DMS153 treated with DMSO at 0.1 percent for 48 hours (cell line): ENCODE measurements around the gene LRP11.
"Not testable (repeated sequence)": the region's sequence is repeated elsewhere in the genome, so short reads cannot be mapped to it uniquely, and the experiment has no call there.

ENCODE experiments used
- DNase-seq: peaks from one replicate; lab custom pipeline; 2025; ENCODE audit not compliant: unreplicated experiment; lab: John Stamatoyannopoulos, UW

LRP11 gene

DNA sequence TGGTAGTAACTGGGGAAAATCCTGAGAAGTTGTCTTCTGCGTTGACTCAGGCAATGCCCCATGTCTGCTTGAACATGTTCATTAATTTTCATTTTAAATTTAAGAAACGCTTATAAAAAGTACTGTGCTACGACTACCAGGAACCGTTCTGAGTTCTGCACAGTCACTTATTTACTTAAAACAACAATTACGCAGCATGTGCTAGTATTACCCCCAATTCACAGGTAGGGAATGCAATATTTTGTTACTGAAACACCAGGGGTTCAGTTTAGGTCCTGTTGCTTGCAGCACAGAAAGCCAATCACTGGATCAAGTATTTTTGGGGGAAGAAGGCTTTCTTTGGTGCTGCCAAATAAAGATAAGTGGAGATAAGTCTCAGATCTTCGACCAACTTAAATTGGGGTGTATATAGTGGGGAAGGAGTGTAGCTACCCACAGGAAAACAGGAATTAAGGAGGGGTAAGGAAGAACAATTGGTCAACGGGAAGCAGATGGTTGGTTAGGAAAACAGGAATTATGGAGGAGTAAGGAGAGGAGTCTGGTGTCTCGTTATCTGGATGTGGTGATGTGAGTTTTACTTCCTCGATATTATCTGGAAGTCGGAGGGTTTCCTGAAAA is 5.2 kb upstream of the LRP11 start:
- no peak for DNase-seq

DNA sequence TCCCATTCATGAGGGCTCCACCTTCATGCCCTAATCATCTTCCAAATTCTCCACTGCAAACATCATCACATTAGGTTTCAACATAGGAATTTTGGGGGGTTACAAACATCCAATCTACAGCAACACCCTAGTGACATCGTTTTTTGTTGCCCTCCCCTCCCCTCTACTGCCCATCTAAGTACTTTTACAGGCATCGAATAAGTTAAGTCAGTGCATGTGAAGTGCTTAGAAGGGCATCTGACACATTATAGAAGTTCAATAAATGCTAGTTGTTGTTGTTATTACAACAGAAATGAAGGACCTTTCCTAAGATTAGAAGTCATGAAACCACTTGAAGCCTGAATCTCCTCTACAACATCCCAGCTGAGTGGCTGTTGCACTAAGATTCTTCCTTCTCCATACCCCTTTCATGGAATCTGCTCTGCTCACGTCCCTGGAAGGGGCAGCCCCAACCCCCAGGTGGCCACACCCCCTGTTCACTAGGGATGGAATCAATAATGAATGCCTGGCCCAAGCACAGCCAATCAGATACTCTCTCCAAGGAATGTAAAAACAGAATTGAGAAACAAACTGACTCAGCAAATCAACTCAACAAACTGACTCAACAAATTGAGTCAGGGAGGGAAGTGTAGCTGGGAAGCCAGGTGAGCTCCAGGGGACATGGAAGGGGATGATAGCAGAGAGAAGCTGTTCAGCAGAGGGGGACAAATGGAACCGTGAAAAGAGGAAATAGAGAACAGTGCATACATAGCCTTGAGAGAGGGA is 3.9 kb upstream of the LRP11 start:
- DNase-seq: no peak

DNA sequence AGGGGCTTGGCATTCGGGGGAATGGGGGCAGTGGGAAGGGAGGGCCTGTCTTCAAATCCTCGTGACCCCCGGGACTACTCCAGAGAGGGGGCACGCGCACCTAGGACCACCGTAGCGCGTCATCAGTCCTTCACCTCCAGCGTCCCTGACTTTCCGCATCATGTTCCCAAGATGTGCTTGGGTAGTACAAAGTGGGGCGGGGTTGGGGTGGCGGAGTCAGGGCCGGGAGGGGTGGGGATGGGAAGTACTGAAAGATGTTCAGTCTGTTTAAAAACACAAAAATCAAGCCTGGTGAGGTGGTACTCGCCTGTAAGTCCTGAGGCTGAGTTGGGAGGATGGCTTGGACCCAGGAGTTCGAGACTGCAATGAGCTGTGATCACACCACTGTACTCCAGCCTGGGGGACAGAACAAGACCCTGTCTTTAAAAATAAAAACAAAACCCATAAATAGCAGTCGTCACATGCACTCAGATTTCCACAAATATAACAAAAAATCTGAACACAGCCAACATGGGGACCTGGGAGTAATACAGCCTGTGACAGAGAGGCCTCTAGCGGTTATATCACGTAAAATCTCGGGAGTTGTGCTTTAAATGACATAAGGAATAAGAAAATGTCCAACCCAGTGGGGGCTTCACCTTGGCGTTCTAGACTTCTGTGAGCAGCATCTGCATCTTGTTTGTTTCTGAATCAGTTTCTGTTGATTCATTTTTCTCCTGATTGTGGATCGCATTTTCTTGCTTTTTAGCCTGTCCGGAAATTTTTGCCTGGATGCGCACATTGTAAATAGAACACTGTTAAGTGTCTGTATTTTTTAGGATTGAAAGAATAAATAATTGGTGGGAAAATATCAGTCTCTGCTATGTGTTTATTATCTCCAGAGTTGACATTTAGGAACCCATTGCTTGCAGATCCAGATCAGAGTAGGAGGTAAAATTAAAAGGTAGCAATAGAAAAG is 698 bp upstream of the LRP11 start:
- peak; percentile 61 for DNase-seq

DNA sequence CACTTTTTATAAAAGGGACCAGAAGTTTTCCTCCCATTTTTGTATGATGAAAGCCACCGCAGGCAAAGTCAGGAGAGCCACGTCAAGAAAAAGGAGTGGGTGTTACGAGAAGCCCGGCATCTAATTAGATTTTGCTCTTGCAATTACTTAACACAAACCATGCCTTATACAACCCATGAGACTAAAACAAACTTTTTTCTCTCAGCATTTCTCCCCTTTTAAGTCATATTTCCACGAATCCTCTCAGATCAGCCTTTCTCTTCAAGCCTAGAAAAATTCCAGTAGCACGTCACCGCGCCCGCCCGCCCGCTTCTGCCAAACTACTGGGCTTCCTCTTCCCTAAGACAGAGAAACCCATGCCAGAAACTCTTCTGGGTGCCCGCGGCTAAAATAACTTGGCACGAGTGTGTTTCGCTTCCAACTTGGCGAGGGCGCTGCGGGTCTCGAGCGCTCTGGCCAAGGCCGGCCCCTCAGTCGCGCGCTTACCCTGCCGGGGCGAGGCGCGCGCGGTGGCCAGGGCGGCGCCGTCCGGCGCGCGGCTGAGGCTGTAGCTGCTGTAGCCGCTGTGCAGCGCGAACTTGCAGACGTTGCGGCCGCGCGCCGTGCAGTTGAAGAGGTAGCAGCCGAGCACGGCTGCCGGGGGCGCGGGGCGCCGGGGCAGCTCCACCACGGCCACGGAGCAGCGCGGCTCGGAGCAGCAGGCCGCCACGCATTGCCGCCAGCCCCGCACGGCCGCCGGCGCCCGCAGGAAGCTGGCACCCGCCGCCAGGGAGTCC is 1.0 kb downstream of the LRP11 start:
- no peak for DNase-seq

DNA sequence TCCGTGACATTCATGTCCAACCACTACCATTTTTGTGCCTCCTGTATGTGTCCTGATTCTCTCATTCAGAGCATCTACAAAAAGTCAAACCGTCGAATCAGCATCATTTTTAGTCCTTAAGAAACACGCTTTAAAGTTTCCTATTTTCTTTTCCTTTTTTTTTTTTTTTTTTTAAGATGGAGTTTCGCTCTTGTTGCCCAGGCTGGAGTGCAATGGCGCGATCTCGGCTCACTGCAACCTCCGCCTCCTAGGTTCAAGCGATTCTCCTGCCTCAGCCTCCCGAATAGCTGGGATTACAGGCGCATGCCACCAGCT is 1.8 kb downstream of the LRP11 start:
- DNase-seq: not testable (repeated sequence)

DNA sequence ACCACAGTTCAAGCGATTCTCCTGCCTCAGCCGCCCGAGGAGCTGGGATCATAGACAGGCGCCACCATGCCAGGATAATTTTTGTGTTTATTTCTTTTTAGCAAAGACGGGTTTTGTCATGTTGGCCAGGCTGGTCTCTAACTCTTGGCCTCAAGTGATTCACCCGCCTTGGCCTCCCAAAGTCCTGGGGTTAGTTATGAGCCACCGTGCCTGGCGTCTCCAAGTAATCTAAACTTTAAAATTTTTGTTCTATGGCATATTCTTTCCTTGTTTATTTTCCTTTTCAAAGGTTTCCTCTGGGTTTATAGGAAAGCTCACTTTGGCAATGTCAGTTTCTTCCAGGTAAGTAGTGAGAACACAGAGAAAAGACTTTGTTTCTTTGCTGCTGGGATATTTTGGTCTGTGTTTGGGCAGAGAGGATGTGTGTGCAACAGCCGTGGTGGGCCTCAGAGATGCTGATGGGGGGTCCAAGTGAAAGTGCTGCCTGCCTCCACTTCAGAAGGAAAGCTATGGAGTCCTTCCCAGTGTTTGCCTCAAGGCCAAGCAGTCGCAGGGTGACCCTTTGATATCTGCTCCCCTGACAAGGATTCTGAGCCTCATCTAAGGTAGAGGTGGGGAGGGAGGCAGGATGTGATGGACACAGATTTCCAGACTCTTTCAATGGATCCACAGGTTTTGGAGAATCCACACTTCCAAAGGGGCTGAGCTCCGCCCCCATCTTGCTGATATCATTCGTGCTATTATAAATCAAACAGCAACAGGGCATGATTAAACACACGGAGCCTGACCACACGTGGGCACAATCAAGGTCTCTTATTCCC is 2.3 kb downstream of the LRP11 start:
- no peak for DNase-seq

DNA sequence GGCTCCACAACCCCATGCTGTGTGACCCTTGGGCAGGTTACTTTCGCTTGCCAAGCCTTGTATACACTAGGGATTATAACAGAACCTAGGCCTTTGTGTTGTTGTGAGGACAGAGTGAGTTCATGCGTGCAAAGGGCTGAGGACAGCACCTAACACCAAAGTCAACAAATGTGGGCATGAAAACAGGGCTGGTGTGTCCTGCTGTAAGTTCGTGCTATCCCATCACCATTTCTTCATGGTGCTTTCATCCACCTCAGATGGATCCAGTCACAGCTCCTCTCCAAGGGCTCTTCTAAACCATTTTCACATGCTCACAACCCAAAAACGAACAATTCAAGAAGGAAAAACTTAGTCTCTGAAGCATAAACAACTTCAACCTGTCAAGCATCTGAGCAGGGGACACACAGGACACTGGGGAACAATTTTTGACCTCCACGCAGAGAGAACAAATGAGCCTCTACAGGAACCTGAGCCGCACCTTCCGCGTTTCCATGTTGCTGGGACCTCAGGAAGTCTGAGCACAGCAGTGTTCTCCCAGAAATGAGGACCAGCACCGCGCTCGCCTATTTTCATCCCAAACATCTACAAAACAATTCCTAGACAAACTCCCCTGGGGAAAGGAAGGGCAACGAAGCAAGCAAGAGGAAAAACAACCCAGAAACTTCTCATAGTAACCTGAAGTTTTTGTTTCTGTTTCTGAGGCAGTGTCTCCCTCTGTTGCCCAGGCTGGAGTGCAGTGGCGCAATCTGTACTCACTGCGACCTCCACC is 3.1 kb downstream of the LRP11 start:
- no peak for DNase-seq

DNA sequence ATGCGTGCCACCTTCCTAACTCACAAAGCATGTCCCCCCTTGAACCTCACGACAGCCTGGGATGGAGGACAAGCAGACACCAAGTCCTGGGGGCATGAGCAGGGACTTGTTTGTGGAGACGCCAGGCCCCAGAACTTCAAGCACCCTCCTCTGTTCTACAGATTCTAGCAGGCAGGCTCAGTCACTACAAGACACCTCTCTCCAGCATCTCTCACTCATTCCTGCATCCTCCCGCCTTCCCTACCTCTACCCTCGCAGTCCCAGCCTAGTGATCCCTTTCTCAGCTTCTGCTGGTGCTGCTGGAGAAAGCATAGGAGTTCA is 3.7 kb downstream of the LRP11 start:
- no peak for DNase-seq

DNA sequence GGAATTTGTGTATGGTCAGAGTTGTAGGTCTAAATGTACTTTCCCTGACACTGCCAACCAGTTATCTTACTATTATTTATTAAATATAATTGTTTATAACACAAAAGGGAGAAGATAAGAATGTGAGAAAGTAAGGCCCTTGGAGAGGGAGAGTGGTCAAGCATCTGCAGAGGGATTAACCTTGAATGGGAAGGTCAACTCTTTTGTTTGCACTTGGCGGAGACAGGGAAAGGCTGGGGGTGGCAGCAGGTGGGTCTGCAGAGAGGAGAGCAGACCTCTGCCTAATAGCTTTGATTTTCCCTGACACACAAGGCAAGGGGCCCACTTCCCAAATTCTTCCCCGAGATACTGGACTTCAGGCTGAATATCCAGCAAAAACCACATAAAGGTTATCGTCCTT is 4.2 kb downstream of the LRP11 start:
- DNase-seq: no peak

DNA sequence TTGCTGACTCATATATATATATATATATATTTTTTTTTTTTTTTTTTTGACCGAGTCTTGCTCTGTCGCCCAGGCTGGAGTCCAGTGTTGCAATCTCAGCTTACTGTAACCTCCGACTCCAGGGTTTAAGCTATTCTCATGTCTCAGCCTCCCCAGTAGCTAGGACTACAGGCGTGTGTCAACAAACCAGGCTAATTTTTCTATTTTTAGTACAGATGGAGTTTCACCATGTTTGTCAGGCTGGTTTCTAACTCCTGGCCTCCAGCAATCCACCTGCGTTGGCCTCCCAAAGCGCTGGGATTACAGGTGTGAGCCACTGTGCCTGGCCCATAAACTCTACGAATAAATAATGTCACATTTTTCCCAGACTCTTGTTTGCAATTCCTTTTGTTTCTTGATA is 4.8 kb downstream of the LRP11 start:
- no peak for DNase-seq

DNA sequence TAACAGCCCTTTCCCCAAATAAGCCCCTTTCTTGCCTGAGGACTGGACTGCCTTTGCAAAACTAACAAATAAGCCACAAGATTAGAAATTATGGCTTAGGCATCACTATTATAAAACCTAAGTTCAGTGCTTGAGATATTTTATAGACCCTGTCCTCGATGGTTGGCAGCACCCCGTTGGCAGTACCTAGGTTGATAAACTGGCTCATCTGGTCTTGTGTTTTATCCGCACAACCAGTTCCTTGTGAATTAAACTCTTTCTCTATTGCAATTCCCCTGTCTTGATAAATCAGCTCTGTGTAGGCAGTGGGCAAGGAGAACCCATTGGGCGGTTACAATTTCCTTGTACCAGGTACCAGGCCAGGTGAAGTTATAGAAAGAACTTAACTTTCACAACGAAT is 6.6 kb downstream of the LRP11 start:
- DNase-seq: no peak

DNA sequence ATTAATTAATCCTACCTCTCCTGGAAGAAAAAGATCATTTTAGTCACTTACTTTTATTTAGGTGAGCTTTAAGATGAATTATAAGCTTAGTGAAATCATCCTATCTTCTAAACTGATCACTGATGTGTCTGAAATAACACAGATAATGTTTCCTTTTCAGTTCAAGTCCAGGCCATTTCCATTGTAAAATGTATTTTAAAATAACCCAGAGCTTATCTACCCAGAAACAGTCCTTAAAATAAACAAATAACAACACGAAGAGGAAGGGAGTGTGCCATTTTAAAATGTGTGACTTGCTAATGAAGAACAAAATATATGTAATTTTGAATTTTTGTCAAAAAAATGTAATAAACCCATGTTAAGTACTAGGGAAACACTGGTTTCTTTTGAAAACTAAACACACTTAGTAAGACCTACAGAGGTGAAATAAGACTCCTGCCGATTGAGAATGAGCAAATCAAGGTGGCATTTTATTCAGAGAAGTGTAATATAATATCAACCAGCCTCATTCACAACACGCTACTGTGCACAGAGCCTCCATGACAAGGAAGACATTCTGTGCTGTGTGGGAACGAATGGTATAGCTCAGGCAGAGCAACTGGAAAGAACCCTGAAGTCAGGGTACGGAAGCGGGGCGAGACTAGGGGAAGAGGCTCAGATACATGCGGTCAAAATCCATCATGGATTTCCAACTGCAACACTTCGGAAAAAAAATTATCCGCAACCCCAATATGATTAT is 7.7 kb downstream of the LRP11 start:
- DNase-seq: no peak

DNA sequence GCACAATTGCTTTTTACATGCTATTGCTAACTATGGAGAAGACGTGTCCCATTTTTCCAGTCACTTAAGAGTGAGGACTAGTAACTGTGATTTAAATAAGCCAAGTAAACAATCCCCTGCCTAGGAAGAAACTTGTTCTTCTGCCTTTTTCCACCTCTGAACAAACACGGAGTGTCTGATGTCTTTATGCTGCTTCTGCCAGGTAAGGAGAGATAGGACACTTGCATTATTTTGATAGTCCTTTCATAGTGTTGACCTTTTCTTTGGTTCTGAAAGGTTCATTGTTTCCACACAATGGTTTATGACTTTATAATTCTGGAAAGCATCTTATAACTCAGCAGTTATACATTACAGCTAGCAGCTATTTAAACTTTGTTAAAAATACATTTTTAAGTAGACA is 8.4 kb downstream of the LRP11 start:
- DNase-seq: no peak

DNA sequence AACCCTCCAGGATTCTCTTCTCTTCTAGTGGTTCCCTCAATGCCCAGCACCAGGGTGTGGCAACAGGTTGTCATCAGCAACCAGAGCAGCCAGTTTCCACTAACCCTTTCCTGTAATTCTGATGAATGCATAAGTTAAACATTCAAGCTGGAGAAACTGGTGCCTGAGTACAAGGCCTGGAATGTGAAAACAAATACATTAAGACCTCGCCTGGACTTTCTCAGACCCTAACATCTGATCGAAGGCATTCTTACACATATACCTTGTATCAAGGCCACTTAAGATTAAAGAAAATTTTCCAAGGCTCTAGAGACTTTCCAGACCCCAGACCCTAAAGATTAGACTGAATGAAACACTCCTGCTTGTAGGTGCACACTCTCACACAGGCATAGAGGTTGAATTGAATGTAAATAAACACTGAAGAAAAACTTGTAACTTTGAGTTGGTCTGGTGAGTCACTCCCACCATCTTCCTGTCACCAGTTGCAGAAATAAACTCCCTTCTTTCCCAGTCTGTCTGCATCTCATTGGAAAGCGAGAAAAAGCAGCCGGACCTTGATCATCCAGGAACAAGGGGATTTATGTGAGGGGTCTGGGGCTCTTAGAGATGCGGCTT is 9.0 kb downstream of the LRP11 start:
- no peak for DNase-seq

DNA sequence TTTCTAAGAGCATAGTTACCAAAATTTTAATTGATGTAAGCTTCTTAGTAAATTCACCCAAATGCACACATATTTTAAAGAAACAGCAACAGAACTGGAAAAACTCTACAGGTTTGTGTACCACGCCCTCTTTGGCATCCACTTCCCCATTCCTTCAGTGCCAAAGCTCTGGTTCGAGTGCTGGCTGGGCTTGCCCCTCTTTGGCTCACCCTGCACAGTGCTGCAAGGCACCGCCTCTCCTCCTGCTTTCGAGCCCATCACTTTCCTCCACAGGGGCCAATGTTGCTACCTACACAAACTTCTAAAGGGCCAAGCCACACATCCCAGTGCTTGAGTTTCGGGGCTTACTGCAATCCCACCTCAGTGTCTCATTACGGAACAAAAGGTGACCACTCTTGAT is 9.6 kb downstream of the LRP11 start:
- no peak for DNase-seq

DNA sequence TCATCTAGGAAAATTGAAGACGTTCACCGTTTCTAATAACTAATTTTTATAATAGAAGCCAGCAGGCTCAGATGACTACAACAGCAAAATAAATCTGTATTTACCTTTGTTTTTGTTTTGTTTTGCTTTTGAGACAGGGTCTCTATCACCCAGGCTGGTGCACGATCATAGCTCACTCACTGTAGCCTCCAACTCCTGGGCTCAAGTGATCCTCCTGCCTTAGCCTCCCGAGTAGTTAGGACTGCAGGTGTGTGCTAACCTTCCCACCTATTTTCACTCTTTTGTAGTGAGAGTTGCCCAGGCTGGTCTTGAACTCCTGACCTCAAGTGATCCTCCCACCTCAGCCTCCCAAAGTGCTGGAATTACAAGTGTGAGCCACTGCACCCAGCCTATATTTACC is 10.1 kb downstream of the LRP11 start:
- not testable (repeated sequence) for DNase-seq

DNA sequence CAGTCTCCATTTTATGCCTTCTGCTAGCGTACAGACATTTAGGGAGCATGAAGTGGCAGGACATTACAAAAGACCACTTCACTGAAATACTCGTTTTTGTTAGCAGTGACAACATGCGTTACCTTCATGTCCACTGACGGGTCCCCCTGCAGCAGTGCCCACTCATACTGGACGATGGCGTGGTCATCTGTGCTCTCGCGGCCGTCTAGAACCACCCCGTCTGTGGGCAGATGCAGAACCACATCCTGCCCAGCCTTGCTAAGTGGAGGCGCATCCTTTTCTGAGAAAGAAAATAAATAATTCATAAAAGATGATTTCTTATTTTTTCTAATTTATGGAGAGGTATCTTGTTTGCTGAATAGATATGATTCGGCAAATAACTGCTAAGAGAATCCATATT is 11.3 kb downstream of the LRP11 start:
- DNase-seq: no peak

DNA sequence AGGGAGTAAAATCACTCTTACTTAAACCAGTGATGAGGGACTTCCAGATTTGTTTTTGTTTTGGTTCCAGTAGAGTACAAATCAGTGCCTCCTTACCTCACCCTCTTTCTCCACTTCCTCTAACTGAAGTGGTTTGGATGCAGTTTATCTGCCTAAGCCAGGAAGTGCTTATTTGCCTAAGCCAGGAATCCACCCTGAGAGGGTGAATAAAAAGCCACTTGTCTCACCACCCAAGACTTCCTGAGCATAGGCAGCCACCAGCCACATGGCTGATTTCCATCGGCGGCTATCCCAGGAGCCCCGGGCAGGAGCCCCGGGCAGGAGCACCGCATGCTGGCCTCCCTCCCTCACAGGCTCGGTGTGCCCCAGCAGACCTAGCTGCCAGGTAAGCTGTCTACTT is 12.0 kb downstream of the LRP11 start:
- DNase-seq: peak; percentile 80
